Esophagus mucosa (tissue), 1 donor: ENCODE results near the gene MDK. TPM values are rescaled to one million over a fixed set of nuclear protein-coding genes. Genes with fewer than 3 reads are reported as not detected.
A peak's percentile ranks its signal among the peaks of the same experiment; 100 is the strongest.

Experiments
- ATAC-seq: fragments of 200-7000 bp; cut with Tn5 transposase; one replicate; pipeline ENCODE4 v1.9.1; 2020
- total RNA-seq: library from RNA; stranded (reverse); gene quantifications from one replicate; pipeline ENCODE4 v1.2.4, GENCODE V29; 2023
- donor health status: DM: yes; HTN: yes; CAD: no.

The MDK gene
- total RNA-seq, 1 donor from 2014 or later, result 40.9 TPM

- ATAC-seq, result no peak
Observed at GRCh38 chr11:46348566-46349401, 32.7 kb upstream of the MDK start.

GRCh38 chr11:46350695-46351094, 30.8 kb upstream of the MDK start:
- no peak for ATAC-seq

GRCh38 chr11:46351148-46351547, 30.3 kb upstream of the MDK start:
- no peak for ATAC-seq

GRCh38 chr11:46351606-46352005, 29.9 kb upstream of the MDK start:
- no peak for ATAC-seq

- ATAC-seq, result peak; percentile 50
Observed at GRCh38 chr11:46352063-46352841, 29.2 kb upstream of the MDK start.

- ATAC-seq, result no peak
Observed at GRCh38 chr11:46353698-46354097, 27.8 kb upstream of the MDK start.

- peak; percentile 22 for ATAC-seq
Observed at GRCh38 chr11:46356924-46357482, 24.5 kb upstream of the MDK start.

GRCh38 chr11:46357483-46357936, 24.0 kb upstream of the MDK start:
- ATAC-seq, result peak; percentile 53

GRCh38 chr11:46359953-46360352, 21.5 kb upstream of the MDK start:
- ATAC-seq, result no peak

GRCh38 chr11:46360878-46361277, 20.6 kb upstream of the MDK start:
- ATAC-seq, result no peak

- ATAC-seq, result no peak
Observed at GRCh38 chr11:46361283-46362155, 19.9 kb upstream of the MDK start.

GRCh38 chr11:46362156-46363030, 19.1 kb upstream of the MDK start:
- no peak for ATAC-seq

GRCh38 chr11:46363031-46363407, 18.4 kb upstream of the MDK start:
- peak; percentile 57 for ATAC-seq

GRCh38 chr11:46363455-46364005, 17.9 kb upstream of the MDK start:
- ATAC-seq, result peak; percentile 76

- ATAC-seq, result no peak
Observed at GRCh38 chr11:46364056-46364455, 17.4 kb upstream of the MDK start.

GRCh38 chr11:46364791-46365190, 16.7 kb upstream of the MDK start:
- ATAC-seq, result no peak

GRCh38 chr11:46366260-46366659, 15.2 kb upstream of the MDK start:
- no peak for ATAC-seq

GRCh38 chr11:46366661-46367161, 14.8 kb upstream of the MDK start:
- ATAC-seq, result no peak

- ATAC-seq, result peak; percentile 27
Observed at GRCh38 chr11:46367244-46367915, 14.1 kb upstream of the MDK start.

GRCh38 chr11:46367916-46368267, 13.6 kb upstream of the MDK start:
- ATAC-seq, result no peak
